ENCODE measurements around the gene CYP2C18.
"Not testable (repeated sequence)": the region's sequence is repeated elsewhere in the genome, so short reads cannot be mapped to it uniquely, and the experiment has no call there.

The CYP2C18 gene

GRCh38 chr10:94747838-94748237, 64.3 kb downstream of the CYP2C18 start:
- DNase-seq, result no peak

DNA sequence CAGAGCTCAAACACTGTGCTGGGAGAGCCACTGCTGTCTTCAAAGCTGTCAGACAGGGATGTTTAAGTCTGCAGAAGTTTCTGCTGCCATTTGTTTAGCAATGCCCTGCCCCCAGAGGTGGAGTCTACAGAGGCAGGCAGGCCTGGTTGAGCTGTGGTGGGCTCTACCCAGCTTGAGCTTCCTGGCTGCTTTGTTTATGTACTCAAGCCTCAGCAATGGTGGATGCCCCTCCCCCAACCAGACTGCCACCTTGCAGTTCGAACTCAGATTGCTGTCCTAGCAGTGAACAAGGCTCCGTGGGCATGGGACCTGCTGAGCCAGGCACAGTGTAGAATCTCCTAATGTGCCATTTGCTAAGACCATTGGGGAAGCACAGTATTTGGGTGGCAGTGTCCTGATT, 74.4 kb downstream of the CYP2C18 start:
- DNase-seq, result no peak

DNA sequence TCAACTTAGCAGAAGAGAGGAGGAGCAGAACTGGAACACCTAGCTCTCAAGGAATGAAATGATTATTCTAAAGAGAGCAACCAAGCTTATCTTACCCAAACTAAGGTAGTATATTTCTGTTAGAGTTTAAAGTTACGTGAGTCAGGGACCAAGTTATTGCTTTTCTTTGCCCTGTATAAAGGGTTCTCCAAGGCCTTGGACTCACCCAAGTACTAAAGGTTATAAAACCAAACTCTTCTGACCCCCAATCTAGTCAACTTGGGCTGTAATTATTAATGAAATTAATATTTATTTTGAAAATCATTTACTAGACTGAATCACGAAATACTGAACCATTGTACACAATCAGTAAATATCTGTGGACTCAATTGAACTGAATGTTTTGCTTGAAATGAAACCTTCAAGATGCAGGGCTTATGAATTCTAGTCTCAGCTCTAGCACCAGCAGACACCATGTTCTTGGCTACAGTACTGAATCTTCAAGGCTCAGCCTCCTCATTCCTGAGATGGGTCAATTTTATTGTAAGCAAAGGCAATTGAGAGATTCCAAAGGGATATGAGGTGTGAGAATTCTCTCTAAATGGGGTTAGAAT, 77.2 kb downstream of the CYP2C18 start:
- no peak for DNase-seq

GRCh38 chr10:94762393-94762792, 78.9 kb downstream of the CYP2C18 start, which contains the start of gene CYP2C19:
CYP2C19 (plus strand) TSS chr10:94762681; CDS start chr10:94762706, 25 bp downstream.
- no peak for DNase-seq

DNA sequence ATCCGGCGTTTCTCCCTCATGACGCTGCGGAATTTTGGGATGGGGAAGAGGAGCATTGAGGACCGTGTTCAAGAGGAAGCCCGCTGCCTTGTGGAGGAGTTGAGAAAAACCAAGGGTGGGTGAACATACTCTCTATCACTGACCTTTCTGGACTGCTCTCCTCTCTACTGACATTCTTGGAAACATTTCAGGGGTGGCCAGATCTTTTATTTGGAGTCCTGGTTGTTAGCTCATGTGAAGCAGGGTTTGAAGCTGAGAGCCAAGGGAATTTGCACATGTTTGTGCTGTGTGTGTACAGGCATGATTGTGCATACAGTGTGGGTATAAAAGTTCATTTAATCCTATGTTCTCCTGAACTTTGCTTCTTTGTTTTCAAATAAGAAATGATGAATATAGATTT, 91.9 kb downstream of the CYP2C18 start:
- not testable (repeated sequence) for DNase-seq

- no peak for DNase-seq
Observed at GRCh38 chr10:94777886-94778458, 94.4 kb downstream of the CYP2C18 start.

GRCh38 chr10:94780844-94781243, 97.3 kb downstream of the CYP2C18 start:
- DNase-seq, result no peak

DNA sequence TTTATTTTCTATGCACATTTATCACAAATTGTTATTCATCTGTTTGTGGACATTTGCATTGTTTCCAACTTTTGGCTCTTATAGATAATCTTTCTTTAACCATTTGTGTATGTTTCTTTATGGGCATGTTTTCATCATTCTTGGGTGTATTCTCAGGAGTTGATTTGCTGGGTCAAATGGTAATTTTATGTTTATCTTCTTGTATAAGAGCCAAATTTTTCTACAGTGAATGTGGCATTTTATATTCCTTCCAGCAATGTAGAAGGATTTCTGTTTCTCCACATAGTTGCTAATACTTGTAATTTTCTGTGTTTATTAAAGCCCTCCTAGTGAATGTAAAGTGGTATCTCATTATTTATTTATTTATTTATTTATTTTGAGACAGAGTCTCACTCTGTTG, 100.7 kb downstream of the CYP2C18 start:
- DNase-seq, result no peak

GRCh38 chr10:94785211-94785610, 101.7 kb downstream of the CYP2C18 start:
- no peak for DNase-seq
